Lower leg skin (tissue), 3 donors: Measurements from ENCODE around the gene CPSF3.

ENCODE experiments used
- CTCF ChIP-seq, 3 donors: fragments of 450-650 bp; IDR thresholded peaks; one replicate each; pipeline ENCODE4 v1.5.1; 2016; ENCODE audit warnings: antibody characterized with exemption in 3 of 3, mild to moderate bottlenecking in 3 of 3, moderate library complexity in 2 of 3
- POLR2A ChIP-seq, 2 donors: fragments of 450-650 bp; IDR thresholded peaks; one replicate each; pipeline ENCODE4 v1.6.1; 2016 to 2017; ENCODE audit warnings: antibody characterized with exemption in 2 of 2, mild to moderate bottlenecking in 1 of 2, moderate library complexity in 1 of 2

GRCh38 chr2:9440058-9440727, 16.7 kb downstream of the CPSF3 start:
- no peak for TF ChIP-seq POLR2A (IDR thresholded peaks at IDR 0.05)
- TF ChIP-seq CTCF (IDR thresholded peaks at IDR 0.05): no peak
